ENCODE results near the gene CEP95.

DNA sequence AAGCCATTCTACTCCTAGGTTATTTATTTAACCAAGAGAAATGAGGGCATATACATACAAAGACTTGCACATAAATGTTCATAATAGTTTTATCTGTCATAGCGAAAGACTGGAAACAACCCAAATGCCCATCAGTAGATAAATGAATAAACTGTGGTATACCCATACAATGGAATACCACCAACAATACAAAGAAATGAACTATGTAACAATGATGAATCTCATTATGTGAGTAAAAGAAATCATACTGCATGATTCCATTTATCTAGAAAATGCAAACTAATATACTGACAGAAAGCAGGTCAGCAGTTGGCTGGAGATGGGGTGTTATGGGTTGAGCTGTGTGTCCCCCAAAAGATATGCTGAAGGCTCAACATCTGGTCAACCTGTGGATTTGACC is 57.3 kb downstream of the CEP95 start:
- TF ChIP-seq EZH2 (IDR thresholded peaks at IDR 0.05) = no peak
- TF ChIP-seq POLR2AphosphoS5 (IDR thresholded peaks at IDR 0.05; ENCODE audit: borderline replicate concordance, low read depth, low read length) = no peak
- TF ChIP-seq FOXP2 (optimal IDR thresholded peaks at IDR 0.05; ENCODE audit: control extremely low read depth, extremely low read length, insufficient read depth) = no peak

All from SK-N-MC (cell line).